ENCODE measurements around the gene SSH2. TPM values are rescaled to one million over a fixed set of nuclear protein-coding genes. Genes with fewer than 3 reads are reported as not detected.

SSH2 gene
- total and polyA plus RNA-seq, 2 of the 13 experiments (the other 11 are each of a cell fraction or from before 2014, with no cell fraction given) = 6.0 to 6.4 TPM

DNA sequence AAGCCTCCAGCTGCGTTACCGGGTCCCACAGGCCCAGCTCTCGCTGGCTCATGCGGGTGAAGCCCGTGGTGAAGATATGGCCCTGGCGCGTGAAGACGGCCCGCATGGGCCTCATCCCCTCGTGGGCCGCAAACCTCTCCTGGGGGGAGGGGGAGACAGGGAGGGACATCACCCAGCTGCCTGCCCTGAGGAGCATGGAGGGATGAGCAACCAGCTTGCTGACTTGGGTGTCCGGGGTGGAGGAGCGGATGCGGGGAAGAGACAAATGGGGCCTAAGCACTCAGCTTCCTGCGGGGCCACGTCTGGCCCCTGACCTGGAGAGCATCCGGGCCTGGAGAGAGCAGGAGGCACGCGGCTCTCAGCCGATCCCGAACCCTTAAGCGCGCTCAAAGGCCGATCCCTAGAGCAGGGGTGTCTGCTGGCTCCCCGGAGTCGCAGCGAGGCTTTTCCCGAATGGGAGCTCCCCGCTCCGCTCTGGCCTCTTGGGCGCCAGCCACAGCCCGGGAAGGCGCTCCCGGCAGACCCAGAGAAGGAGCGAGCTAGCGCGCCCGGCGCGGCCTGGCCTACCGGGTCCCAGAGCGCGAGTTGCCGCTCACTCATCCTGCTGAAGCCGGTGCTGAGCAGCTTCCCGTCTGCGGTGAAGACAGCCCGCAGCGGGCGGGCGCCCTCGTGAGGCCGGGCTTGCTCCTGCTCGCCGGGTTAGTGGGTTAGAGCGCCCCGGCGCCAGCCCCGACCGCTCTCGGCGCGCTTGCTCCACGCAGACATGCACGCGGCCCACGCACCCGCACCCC, 312.4 kb downstream of the SSH2 start (continued):
- TF ChIP-seq GRHL1 (CRISPR knock-in tag; conservative IDR thresholded peaks at IDR 0.05) (no peak), SMAD3 (CRISPR knock-in tag; IDR thresholded peaks at IDR 0.05) (0 out of 2 replicates have a peak, but pooled peaks have one; percentile 18), ZNF883 (CRISPR knock-in tag; IDR thresholded peaks at IDR 0.05; ENCODE audit: not compliant biosample characterization) (no peak), ZNF740 (CRISPR knock-in tag; IDR thresholded peaks at IDR 0.05) (no peak), YEATS4 (CRISPR knock-in tag; IDR thresholded peaks at IDR 0.05; ENCODE audit: borderline replicate concordance) (0 out of 2 replicates have a peak, but pooled peaks have one; percentile 22), PRPF4 (IDR thresholded peaks at IDR 0.05; ENCODE audit: low read depth, low read length, poor library complexity, severe bottlenecking) (no peak), EED (CRISPR knock-in tag; IDR thresholded peaks at IDR 0.05) (peak; percentile 56), ZNF713 (CRISPR knock-in tag; IDR thresholded peaks at IDR 0.05) (no peak), CEBPG (CRISPR knock-in tag; IDR thresholded peaks at IDR 0.05) (no peak), ZMYM3 (CRISPR knock-in tag; IDR thresholded peaks at IDR 0.05) (no peak), ZNF513 (CRISPR knock-in tag; conservative IDR thresholded peaks at IDR 0.05) (no peak), ARHGAP35 (CRISPR knock-in tag; IDR thresholded peaks at IDR 0.05; ENCODE audit: borderline replicate concordance) (peak; percentile 62; the same call in 1 of the 2 replicates), GMEB1 (CRISPR knock-in tag; IDR thresholded peaks at IDR 0.05; ENCODE audit: borderline replicate concordance) (no peak), ZFP41 (CRISPR knock-in tag; IDR thresholded peaks at IDR 0.05; ENCODE audit: borderline replicate concordance) (0 out of 2 replicates have a peak, but pooled peaks have one; percentile 28), KAT2B (IDR thresholded peaks at IDR 0.05; ENCODE audit: borderline replicate concordance, low read depth, low read length) (no peak), HOMEZ (CRISPR knock-in tag; IDR thresholded peaks at IDR 0.05; ENCODE audit: low read depth) (no peak)
- TF ChIP-seq, protein P1, sequence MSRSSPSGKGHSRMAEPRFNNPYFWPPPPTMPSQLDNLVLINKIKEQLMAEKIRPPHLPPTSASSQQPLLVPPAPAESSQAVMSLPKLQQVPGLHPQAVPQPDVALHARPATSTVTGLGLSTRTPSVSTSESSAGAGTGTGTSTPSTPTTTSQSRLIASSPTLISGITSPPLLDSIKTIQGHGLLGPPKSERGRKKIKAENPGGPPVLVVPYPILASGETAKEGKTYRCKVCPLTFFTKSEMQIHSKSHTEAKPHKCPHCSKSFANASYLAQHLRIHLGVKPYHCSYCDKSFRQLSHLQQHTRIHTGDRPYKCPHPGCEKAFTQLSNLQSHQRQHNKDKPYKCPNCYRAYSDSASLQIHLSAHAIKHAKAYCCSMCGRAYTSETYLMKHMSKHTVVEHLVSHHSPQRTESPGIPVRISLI (CRISPR knock-in tag; IDR thresholded peaks at IDR 0.05; ENCODE audit: borderline replicate concordance) = no peak
- TF ChIP-seq, protein P2, sequence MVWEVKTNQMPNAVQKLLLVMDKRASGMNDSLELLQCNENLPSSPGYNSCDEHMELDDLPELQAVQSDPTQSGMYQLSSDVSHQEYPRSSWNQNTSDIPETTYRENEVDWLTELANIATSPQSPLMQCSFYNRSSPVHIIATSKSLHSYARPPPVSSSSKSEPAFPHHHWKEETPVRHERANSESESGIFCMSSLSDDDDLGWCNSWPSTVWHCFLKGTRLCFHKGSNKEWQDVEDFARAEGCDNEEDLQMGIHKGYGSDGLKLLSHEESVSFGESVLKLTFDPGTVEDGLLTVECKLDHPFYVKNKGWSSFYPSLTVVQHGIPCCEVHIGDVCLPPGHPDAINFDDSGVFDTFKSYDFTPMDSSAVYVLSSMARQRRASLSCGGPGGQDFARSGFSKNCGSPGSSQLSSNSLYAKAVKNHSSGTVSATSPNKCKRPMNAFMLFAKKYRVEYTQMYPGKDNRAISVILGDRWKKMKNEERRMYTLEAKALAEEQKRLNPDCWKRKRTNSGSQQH (CRISPR knock-in tag; IDR thresholded peaks at IDR 0.05; ENCODE audit: low read depth) = no peak

Data from HepG2 (cell line).